ENCODE data around the gene CRADD.

CRADD gene

DNA sequence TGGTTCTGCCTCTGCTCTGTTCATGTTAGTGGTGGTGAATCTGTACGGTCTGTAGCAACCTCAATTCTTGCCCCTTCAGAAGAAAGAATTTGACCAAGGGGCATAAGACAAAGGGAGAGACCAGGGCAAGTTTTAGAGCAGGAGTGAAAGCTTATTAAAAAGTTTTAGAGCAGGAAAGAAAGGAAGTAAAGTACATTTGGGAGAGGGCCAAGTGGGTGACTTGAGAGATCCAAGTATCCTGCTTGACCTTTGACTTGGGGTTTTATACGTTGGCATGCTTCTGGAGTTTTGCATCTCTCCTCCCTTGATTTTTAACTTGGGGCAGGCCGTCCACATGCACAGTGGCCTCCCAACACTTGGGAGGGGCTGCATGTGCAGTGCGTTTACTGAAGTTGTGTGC lies 225.0 kb downstream of the CRADD start:
- no peak overlapping the region for H2AFZ ChIP-seq
- H3K27ac ChIP-seq: no peak overlapping the region
- no peaks in the 10 kb centered on the region for H3K36me3 ChIP-seq (ENCODE audit: control insufficient read depth, insufficient read depth, low read length)
- H3K27me3 ChIP-seq (ENCODE audit: control insufficient read depth, insufficient read depth, low read length): no peaks in the 10 kb centered on the region
- no peaks in the 10 kb centered on the region for H3K9me3 ChIP-seq (ENCODE audit: control insufficient read depth, low read length)
- peaks cover 6% of the 10 kb centered on the region for H3K4me1 ChIP-seq
- H3K9ac ChIP-seq: no peak overlapping the region
- no peak overlapping the region for H3K4me2 ChIP-seq (ENCODE audit: low read length)
- H3K79me2 ChIP-seq: no peaks in the 10 kb centered on the region
- TF ChIP-seq, protein P1, sequence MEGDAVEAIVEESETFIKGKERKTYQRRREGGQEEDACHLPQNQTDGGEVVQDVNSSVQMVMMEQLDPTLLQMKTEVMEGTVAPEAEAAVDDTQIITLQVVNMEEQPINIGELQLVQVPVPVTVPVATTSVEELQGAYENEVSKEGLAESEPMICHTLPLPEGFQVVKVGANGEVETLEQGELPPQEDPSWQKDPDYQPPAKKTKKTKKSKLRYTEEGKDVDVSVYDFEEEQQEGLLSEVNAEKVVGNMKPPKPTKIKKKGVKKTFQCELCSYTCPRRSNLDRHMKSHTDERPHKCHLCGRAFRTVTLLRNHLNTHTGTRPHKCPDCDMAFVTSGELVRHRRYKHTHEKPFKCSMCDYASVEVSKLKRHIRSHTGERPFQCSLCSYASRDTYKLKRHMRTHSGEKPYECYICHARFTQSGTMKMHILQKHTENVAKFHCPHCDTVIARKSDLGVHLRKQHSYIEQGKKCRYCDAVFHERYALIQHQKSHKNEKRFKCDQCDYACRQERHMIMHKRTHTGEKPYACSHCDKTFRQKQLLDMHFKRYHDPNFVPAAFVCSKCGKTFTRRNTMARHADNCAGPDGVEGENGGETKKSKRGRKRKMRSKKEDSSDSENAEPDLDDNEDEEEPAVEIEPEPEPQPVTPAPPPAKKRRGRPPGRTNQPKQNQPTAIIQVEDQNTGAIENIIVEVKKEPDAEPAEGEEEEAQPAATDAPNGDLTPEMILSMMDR (IDR thresholded peaks at IDR 0.05): no peak
- H3K4me3 ChIP-seq (ENCODE audit: low read depth, low read length): no peak overlapping the region

DNA sequence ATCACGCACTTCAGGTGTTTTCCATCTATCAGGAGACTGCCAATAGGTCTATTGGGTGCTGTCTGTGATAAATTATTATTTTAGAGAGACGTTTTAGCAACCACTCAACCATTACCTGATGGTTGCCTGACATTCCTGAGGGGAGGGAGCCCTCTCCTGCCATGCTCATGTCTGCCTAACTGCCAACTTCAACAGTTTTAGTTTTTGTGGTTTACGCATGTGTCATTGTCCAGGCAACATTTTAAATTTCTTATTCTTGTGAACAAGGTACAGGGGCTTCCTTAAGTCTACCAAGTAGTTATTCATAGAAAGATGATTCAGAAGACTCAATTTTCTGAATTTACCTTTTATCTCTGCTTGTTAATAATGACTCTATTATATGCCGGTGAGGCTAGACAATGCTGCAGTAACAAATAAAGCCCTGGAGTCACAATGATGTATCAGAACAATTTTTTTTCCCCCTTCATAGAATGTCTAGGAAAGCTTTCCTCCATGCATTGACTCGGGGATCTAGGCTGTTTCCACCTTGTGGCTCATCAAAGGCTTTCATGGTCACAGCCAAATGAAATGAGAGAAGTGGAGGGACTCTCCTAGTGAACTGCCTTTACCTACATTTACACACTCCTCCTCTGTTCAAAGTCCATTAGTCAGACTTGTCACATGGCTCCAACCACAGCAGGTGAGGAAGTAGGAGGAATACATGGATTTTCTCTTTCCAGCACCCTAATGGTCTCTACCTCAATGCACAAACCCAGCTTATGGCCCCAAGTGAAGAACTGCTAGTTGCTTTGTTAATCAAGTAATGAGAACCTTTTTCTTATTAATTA lies 225.8 kb downstream of the CRADD start:
- Histone ChIP-seq H3K9me3 (ENCODE audit: control insufficient read depth, low read length) (no peaks in the 10 kb centered on the region), H2AFZ (no peak overlapping the region), H3K4me3 (ENCODE audit: low read depth, low read length) (no peak overlapping the region), H3K36me3 (ENCODE audit: control insufficient read depth, insufficient read depth, low read length) (no peaks in the 10 kb centered on the region), H3K4me1 (peaks cover 6% of the 10 kb centered on the region), H3K27me3 (ENCODE audit: control insufficient read depth, insufficient read depth, low read length) (no peaks in the 10 kb centered on the region), H3K27ac (no peak overlapping the region), H3K9ac (no peak overlapping the region), H3K4me2 (ENCODE audit: low read length) (no peak overlapping the region), H3K79me2 (no peaks in the 10 kb centered on the region)
- TF ChIP-seq, protein P1 (IDR thresholded peaks at IDR 0.05): no peak

DNA sequence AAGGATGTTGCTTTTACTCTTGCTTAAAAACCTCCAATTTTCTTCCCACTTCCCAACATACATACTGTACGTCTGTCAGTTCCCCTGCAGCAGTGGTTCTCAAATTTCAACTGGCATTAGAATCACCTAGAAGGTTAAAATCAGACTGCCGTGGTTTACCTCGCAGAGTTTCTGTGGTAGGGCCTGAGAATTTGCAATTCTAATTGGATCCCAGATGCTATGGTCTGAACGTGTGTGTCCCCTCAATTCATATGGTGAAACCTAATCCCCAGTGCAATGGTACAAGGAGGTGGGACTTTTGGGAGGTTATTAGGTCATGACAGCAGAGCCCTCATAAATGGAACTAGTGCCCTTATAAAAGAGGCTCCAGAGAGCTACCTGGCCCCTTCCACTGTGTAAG lies 226.9 kb downstream of the CRADD start:
- no peaks in the 10 kb centered on the region for H3K79me2 ChIP-seq
- no peak overlapping the region for H3K4me3 ChIP-seq (ENCODE audit: low read depth, low read length)
- H3K9me3 ChIP-seq (ENCODE audit: control insufficient read depth, low read length): no peaks in the 10 kb centered on the region
- TF ChIP-seq, protein P1 (IDR thresholded peaks at IDR 0.05): no peak
- H3K36me3 ChIP-seq (ENCODE audit: control insufficient read depth, insufficient read depth, low read length): no peaks in the 10 kb centered on the region
- no peak overlapping the region for H3K4me2 ChIP-seq (ENCODE audit: low read length)
- no peaks in the 10 kb centered on the region for H3K4me1 ChIP-seq
- no peak overlapping the region for H2AFZ ChIP-seq
- no peak overlapping the region for H3K9ac ChIP-seq
- H3K27ac ChIP-seq: no peak overlapping the region
- H3K27me3 ChIP-seq (ENCODE audit: control insufficient read depth, insufficient read depth, low read length): no peaks in the 10 kb centered on the region

DNA sequence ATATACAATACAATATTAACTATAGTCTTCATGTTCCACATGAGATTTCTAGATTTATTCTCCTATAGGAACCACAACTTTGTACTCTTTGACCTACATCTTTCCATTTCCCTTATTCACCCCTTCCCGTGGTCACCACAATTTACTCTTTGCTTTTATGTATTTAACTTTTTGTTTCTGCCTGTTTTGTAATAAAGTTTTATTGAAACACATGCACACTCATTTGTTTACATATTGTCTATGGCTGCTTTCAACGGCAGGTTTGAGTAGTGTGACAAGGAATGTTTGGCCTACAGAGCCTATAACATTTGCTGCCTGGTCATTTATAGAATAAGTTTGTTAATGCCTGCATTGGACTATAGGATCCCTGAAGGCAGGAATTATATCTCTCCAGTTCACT lies 231.1 kb downstream of the CRADD start:
- no peaks in the 10 kb centered on the region for H3K4me1 ChIP-seq
- no peak overlapping the region for H3K9ac ChIP-seq
- H3K27ac ChIP-seq: no peak overlapping the region
- H3K4me2 ChIP-seq (ENCODE audit: low read length): no peak overlapping the region
- no peak overlapping the region for H3K4me3 ChIP-seq (ENCODE audit: low read depth, low read length)
- H3K36me3 ChIP-seq (ENCODE audit: control insufficient read depth, insufficient read depth, low read length): no peaks in the 10 kb centered on the region
- H3K9me3 ChIP-seq (ENCODE audit: control insufficient read depth, low read length): no peaks in the 10 kb centered on the region
- TF ChIP-seq, protein P1 (IDR thresholded peaks at IDR 0.05): no peak
- H2AFZ ChIP-seq: no peak overlapping the region
- no peaks in the 10 kb centered on the region for H3K27me3 ChIP-seq (ENCODE audit: control insufficient read depth, insufficient read depth, low read length)
- no peaks in the 10 kb centered on the region for H3K79me2 ChIP-seq

All from parathyroid adenoma (tissue), 2 donors.